Measurements from ENCODE around the gene EPOP.
"Not testable (repeated sequence)": the region's sequence is repeated elsewhere in the genome, so short reads cannot be mapped to it uniquely, and the experiment has no call there.

The EPOP gene

GRCh38 chr17:38636054-38636453, 38.7 kb downstream of the EPOP start:
- no peak for DNase-seq

- DNase-seq: no peak
These were observed 42.4 kb downstream of the EPOP start for GRCh38 chr17:38632334-38632733.

GRCh38 chr17:38628441-38628840, 46.3 kb downstream of the EPOP start:
- DNase-seq: no peak

- no peak for DNase-seq
These were observed 46.8 kb downstream of the EPOP start for GRCh38 chr17:38627957-38628356.

GRCh38 chr17:38626606-38627226, 48.0 kb downstream of the EPOP start:
- DNase-seq: not testable (repeated sequence)

DNA sequence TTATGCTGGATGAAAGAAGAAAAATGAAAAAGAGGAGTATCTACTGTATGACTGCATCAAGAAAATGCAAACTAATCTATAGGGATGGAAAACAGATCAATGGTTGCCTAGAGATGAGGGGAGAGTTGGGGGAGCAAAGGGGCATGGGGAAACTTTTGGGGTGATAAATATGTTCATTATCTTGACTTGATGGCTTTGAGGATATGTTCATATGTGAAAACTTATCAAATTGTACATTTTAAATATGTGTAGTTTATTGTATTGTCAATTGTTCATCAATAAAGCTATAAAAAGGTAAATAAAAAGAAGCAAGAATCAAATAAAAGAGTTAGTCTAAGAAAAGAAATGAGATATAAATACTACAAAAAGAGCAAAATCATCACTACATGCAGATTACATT, 49.3 kb downstream of the EPOP start:
- no peak for DNase-seq

- DNase-seq: not testable (repeated sequence)
These were observed 49.9 kb downstream of the EPOP start for GRCh38 chr17:38624782-38625355.
